ENCODE results near the gene CIAO3. TPM values are rescaled to one million over a fixed set of nuclear protein-coding genes. Genes with fewer than 3 reads are reported as not detected.
A peak's percentile ranks its signal among the peaks of the same experiment; 100 is the strongest.

CIAO3 gene
- total RNA-seq, 1 donor from 2014 or later = 46.0 TPM

- TF ChIP-seq, protein P1, sequence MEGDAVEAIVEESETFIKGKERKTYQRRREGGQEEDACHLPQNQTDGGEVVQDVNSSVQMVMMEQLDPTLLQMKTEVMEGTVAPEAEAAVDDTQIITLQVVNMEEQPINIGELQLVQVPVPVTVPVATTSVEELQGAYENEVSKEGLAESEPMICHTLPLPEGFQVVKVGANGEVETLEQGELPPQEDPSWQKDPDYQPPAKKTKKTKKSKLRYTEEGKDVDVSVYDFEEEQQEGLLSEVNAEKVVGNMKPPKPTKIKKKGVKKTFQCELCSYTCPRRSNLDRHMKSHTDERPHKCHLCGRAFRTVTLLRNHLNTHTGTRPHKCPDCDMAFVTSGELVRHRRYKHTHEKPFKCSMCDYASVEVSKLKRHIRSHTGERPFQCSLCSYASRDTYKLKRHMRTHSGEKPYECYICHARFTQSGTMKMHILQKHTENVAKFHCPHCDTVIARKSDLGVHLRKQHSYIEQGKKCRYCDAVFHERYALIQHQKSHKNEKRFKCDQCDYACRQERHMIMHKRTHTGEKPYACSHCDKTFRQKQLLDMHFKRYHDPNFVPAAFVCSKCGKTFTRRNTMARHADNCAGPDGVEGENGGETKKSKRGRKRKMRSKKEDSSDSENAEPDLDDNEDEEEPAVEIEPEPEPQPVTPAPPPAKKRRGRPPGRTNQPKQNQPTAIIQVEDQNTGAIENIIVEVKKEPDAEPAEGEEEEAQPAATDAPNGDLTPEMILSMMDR (IDR thresholded peaks at IDR 0.05; ENCODE audit: unreplicated experiment) = no peak
- H3K4me1 Mint-ChIP-seq = peaks cover 13% of the 10 kb centered on the region
- no peak for DNase-seq (ENCODE audit: low spot score in 2 of 2, unreplicated experiment in 2 of 2)
- H3K27me3 Mint-ChIP-seq (ENCODE audit: low read depth) = peaks cover 27% of the 10 kb centered on the region
- no peak overlapping the region for H3K4me3 Mint-ChIP-seq
- no peaks in the 10 kb centered on the region for H3K9me3 Mint-ChIP-seq
- no peak overlapping the region for H3K27ac Mint-ChIP-seq
- H3K36me3 Mint-ChIP-seq = no peaks in the 10 kb centered on the region
These were observed 22.4 kb downstream of the CIAO3 start for GRCh38 chr16:718389-718788.

GRCh38 chr16:717450-718245, 23.1 kb downstream of the CIAO3 start:
- H3K27me3 Mint-ChIP-seq (ENCODE audit: low read depth) = peaks cover 32% of the 10 kb centered on the region
- DNase-seq (ENCODE audit: low spot score in 2 of 2, unreplicated experiment in 2 of 2) = no peak
- H3K4me3 Mint-ChIP-seq = no peak overlapping the region
- no peak overlapping the region for H3K27ac Mint-ChIP-seq
- peaks cover 13% of the 10 kb centered on the region for H3K4me1 Mint-ChIP-seq
- H3K9me3 Mint-ChIP-seq = no peaks in the 10 kb centered on the region
- no peaks in the 10 kb centered on the region for H3K36me3 Mint-ChIP-seq
- TF ChIP-seq, protein P1 (IDR thresholded peaks at IDR 0.05; ENCODE audit: unreplicated experiment) = no peak

- Mint-ChIP-seq H3K9me3 (no peaks in the 10 kb centered on the region), H3K27ac (no peak overlapping the region), H3K36me3 (no peaks in the 10 kb centered on the region), H3K4me1 (peaks cover 13% of the 10 kb centered on the region), H3K27me3 (ENCODE audit: low read depth) (peaks cover 37% of the 10 kb centered on the region), H3K4me3 (no peak overlapping the region)
- TF ChIP-seq, protein P1 (IDR thresholded peaks at IDR 0.05; ENCODE audit: unreplicated experiment) = no peak
- DNase-seq (ENCODE audit: low spot score in 2 of 2, unreplicated experiment in 2 of 2) = no peak
These were observed 23.9 kb downstream of the CIAO3 start for GRCh38 chr16:716768-717325.

DNA sequence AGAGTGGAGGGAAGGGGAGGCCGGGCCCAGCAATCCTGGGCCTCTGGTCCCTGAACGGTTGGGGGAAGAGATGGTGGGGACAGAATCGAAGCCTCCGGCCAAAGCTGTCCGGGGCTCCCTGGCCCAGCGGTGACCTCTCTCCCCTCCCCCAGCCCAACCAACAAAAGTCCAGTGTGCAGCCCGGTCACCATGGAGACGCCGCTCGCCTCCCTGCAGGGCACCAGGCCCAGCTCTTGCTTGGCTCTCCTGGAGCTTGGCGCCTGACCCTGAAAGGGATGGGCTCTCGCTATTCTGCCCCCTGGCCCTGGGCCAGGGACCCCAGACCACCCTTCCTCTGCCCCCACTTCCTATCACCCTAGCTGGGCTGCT, 24.6 kb downstream of the CIAO3 start:
- H3K4me1 Mint-ChIP-seq = peaks cover 13% of the 10 kb centered on the region
- no peak overlapping the region for H3K27ac Mint-ChIP-seq
- H3K4me3 Mint-ChIP-seq = peak overlapping the region; percentile 56
- DNase-seq (ENCODE audit: low spot score in 2 of 2, unreplicated experiment in 2 of 2) = no peak
- H3K36me3 Mint-ChIP-seq = no peaks in the 10 kb centered on the region
- H3K27me3 Mint-ChIP-seq (ENCODE audit: low read depth) = peaks cover 42% of the 10 kb centered on the region
- no peaks in the 10 kb centered on the region for H3K9me3 Mint-ChIP-seq
- TF ChIP-seq, protein P1 (IDR thresholded peaks at IDR 0.05; ENCODE audit: unreplicated experiment) = no peak

DNA sequence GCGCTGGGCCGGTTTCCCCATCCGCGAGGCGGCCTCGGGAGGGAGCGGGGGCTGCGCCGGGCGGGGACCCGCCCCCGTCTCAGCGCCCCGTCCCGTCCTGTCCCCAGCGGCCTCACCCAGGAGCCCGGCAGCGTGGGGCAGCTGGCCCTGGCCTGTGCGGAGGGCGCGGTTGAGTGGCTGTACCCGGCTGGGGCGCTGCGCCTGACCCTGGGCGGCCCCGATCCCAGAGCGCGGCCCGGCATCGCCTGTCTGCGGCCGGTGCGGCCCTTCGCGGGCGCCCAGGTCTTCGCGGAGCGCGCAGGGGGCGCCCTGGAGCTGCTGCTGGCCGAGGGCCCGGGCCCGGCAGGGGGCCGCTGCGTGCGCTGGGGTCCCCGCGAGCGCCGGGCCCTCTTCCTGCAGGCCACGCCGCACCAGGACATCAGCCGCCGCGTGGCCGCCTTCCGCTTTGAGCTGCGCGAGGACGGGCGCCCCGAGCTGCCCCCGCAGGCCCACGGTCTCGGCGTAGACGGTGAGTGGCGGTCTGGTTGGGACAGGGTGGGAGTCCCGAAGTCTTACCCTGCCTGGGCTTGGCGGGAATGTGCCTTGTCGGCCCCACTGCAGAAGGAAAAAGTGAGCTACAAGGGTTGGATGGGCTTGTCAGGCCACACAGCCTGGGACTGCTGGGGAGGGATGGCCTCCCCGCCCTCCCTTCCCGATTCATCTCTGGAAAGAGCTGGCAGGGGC, 25.2 kb downstream of the CIAO3 start:
- Mint-ChIP-seq H3K9me3 (no peaks in the 10 kb centered on the region), H3K4me3 (peak overlapping the region; percentile 56), H3K36me3 (no peaks in the 10 kb centered on the region), H3K27ac (no peak overlapping the region), H3K27me3 (ENCODE audit: low read depth) (peaks cover 44% of the 10 kb centered on the region), H3K4me1 (peaks cover 13% of the 10 kb centered on the region)
- TF ChIP-seq, protein P1 (IDR thresholded peaks at IDR 0.05; ENCODE audit: unreplicated experiment) = no peak
- no peak for DNase-seq (ENCODE audit: low spot score in 2 of 2, unreplicated experiment in 2 of 2)

Measured in mesothelial cell of epicardium (in vitro differentiated cells).